ENCODE measurements around the gene KDM1A.

The KDM1A gene

GRCh38 chr1:23018661-23019093 is 591 bp upstream of the KDM1A start:
- no peak for DNase-seq

DNA sequence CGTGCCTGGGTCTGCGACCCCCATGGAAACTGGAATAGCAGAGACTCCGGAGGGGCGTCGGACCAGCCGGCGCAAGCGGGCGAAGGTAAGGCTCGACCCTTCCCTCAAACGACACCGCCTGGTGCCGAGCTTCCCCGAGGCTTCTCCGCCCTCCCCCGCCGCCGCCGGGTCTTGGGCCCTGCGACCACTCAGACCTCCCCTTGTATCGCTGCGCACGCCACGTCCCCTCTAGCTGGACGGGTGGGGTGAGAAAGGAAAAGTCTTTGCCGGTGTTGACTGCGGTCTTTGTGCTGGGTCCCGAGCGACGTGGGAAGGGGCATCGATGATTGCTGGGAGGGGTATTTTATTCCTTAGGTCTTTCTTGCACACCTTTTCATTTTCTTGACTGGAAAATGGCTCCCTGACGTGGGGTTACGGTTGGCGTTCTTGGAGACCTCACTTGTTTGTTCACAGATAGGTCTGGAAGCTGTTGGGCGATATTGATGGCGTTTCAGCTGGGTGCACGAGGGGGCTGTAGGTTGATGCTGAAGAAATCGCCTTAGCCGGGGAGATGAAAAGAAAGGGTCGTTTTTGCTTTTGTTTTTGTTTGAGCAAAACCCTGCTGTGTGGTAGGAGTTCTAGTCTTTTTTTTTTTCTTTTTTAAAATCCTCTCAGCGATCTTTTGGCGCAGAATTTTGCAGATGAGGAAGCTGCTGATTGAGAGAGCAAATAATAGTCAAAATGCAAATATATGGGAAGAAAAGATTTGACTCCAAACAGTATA is 776 bp downstream of the KDM1A start:
- DNase-seq = peak; percentile 33 to 35

DNA sequence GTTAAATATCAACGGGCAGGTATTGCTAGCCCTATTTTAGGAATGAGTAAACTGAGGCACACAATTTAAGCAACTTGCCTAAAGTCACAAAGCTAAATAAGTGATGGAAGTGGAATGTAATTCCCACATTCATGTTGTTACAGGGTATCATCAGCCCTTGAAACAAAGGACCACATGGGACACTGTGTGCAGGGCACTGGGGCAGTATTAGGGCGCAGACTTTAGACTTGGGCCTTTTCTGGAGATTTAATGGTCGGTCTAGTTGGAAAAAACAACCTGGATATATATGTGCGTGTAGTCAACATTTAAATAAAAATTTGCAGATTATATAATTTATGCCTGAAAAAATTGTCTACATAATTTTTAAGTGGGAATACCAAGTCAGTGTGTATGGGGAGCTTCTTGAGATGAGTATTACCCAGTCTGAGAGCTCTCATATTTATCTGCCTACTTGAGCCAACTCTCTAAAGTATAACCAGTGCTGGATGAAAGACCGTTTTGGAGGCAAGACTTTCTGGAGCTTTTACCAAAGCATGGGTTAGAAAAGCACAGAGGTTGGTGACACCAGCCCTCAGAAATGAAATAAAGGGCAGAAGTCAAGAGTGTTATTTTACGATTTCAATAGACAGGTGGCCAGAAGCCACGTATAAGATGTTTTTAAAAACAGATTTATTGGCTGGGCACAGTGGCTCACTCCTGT is 1.6 kb downstream of the KDM1A start:
- DNase-seq = no peak

DNA sequence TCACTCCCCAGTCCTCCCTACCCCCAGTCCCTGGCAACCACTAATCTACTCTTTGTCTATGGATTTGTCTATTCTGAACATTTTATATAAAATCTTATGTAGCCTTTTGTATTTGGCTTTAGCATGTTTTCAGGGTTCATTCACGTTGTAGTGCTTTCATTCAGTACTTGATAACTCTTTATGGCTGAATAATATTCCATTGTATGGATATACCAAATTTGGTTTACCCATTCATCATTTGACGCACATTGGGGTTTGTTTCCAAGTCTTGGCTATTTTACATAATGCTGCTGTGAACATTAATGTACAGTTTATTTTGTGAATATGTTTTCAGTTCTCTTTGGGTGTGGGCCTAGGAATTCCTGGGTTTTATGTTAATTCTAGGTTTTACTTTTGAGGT is 2.6 kb downstream of the KDM1A start:
- DNase-seq = no peak

GRCh38 chr1:23023174-23023845 is 4.0 kb downstream of the KDM1A start:
- no peak for DNase-seq

DNA sequence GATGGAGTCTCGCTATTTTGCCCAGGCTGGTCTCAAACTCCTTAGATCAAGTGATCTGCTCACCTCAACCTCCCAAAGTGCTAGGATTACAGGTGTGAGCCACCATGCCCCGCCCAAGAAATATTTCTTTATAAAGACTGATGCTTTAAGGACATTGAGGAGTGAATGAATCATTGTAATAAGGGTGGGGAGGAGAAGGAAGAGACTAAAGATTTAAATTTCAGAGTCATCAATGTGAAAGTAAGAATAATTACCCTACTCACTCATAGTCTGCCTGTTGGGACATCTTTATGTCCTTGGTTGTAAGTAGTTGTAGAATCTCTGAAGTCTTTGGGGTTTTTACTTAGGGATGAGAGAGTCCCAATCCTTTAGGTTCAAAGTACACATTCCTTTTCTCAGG is 7.3 kb downstream of the KDM1A start:
- DNase-seq = no peak

GRCh38 chr1:23027352-23027907 is 8.2 kb downstream of the KDM1A start:
- DNase-seq = no peak

GRCh38 chr1:23029337-23029736 is 10.1 kb downstream of the KDM1A start:
- DNase-seq = no peak

GRCh38 chr1:23035823-23036452 is 16.7 kb downstream of the KDM1A start:
- DNase-seq = no peak

DNA sequence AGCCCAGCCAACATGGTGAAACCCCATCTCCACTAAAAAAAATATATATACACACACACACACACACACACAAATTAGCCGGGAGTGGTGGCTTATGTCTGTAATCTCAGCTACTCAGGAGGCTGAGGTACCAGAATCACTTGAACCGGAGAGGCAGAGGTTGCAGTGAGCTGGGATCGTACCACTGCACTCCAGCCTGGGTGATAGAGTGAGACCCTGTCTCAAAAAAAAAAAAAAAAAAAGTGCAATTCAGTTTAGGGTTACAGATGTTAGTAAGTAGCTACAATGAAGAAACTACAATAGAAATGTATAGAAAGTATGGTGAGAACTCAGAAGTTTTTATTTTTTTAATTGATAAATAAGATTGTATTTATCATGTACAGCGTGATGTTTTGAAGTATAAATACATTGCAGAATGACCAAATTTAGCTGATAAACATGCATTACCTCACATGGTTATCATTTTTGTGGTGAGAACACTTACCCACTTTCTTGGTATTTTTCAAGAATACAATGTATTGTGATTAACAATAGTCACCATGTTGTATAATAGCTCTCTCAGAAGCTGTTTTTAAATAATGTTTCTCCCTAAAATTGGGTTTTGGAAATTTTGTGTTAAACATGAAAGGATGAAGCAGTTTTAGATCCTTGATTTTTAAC is 17.9 kb downstream of the KDM1A start:
- DNase-seq = no peak

DNA sequence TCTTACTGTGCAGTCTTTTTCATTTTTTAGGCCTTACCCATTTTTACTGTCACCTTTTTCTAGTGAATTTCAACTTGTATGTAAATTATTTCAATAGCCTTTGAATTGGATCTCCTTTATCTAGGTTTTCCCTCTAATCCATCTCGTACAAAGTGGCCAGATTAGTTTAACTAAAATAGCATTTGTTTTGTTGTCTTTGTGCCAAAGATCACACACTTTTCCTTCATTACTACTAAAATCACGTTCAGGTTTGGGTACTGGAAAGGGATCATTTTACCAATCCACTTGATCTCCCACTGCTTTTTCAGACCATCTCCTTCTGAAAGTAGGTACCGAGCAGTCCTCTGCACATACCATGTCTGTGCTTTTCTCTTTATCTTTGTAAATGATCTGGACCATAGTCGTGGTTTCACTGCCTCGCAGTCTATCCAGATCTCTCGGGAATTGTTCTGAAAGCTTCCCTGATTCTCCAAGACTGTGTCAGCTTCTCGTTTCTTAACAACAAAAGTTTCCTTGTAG is 20.1 kb downstream of the KDM1A start:
- no peak for DNase-seq

DNA sequence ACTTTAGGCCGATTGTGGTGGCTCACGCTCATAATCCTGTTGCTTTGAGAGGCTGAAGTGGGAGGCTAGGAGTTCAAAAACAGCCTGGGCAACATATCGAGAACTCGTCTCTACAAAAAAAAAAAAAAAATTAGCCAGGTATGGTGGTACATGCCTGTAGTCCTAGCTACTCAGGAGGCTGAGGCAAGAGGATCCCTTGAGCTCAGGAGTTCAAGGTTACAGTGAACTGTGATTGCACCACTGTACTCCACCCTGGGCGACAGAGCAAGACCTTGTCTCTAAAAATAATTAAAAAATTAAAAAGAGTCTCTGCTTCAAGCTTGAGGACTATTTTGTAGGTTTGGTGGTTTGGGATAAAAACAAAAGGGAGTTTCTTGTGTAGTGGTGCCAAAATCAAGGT is 21.2 kb downstream of the KDM1A start:
- no peak for DNase-seq

- DNase-seq = no peak
Measured at GRCh38 chr1:23044035-23044434, 24.8 kb downstream of the KDM1A start.

GRCh38 chr1:23050201-23050600 is 30.9 kb downstream of the KDM1A start:
- DNase-seq = no peak

GRCh38 chr1:23051290-23051909 is 32.1 kb downstream of the KDM1A start:
- DNase-seq = no peak

DNA sequence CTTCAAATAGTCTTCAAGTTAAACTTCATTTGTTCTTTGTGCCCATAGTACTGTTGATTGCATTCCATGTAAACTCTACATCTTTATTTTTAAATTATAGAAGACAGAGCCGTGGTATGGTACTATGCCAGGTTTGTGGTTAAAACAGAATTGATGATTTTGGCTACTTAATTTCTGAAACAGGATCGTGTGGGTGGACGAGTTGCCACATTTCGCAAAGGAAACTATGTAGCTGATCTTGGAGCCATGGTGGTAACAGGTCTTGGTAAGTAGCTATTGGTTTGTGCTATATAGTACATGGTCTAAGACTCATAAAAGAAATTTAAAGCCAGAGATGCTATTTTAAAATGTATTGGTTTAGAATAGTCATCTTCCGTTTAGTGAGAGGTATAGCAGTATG is 38.0 kb downstream of the KDM1A start:
- no peak for DNase-seq

GRCh38 chr1:23062271-23062670 is 43.0 kb downstream of the KDM1A start:
- no peak for DNase-seq

DNA sequence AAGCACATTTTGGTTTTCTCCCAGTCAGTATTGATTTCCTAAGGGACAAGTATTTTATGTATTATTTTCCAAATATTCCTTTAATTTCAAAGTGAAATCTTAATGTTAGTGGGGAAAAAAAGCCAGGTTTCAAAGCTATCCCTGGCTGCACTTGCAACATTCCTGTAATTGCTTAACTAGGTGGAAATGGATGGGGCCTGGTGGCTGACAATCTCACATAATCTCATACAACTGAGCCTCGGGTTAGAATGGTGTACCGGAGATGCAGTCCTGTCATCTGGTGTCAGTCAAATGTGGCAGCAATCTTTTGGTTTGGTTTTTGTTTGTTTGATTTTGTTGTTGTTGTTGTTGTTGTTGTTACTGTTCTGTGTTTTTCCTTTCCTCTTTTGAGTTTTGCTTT is 46.1 kb downstream of the KDM1A start:
- no peak for DNase-seq

- DNase-seq = no peak
Measured at GRCh38 chr1:23066075-23066474, 46.8 kb downstream of the KDM1A start.

DNA sequence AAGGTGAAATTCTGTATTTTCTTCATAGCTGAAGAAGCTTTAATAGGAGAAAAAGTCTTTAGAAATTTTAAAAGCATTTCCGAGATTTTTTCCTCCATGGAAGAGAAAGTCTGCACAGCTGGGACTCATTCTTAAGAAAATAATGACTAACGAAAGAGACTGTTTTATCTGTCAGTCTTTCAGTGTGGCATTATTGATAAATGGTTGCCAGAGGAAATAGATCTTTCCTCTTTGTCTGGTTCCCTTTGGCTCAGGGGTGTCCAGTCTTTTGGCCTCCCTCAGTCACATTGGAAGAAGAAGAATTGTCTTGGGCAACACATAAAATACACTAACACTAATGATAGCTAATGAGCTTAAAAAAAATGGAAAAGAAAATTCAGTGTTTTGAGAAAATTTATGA is 49.9 kb downstream of the KDM1A start:
- DNase-seq = no peak

- DNase-seq = no peak
Measured at GRCh38 chr1:23069675-23070074, 50.4 kb downstream of the KDM1A start.

DNA sequence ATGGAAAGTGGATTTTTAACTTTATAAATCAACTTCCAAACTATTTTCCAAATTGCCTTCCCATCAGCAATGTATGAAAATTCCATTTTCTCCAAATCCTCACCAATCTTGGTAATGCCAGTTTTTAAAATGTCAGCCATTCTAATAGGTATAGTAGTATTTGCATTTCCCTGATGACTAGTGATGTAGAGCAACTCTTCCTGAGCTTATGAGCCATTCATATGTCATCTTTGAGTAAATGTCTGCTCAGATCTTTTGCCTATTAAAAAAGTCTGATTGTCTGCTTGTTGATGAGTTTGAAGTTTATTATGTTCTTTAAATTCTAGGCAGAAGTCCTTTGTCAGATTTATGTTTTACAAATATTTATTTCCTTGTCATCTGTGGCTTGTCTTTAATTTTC is 54.7 kb downstream of the KDM1A start:
- no peak for DNase-seq
